ENCODE results near the gene ALDH1L1. TPM values are rescaled to one million over a fixed set of nuclear protein-coding genes. Genes with fewer than 3 reads are reported as not detected.

The ALDH1L1 gene
- total and polyA plus RNA-seq, 2 of the 8 experiments (the other 6 are each of a cell fraction or from before 2014, with no cell fraction given), result 0.98 to 1.6 TPM

GRCh38 chr3:126152901-126153694 lies 27.3 kb downstream of the ALDH1L1 start (continued):
- TF ChIP-seq SAP30 (IDR thresholded peaks at IDR 0.05; ENCODE audit: insufficient read depth, insufficient replicate concordance, low read length), result no peak
- no peak for TF ChIP-seq EP300 (IDR thresholded peaks at IDR 0.05; ENCODE audit: borderline replicate concordance in 1 of 2, low read depth in 2 of 2, low read length in 2 of 2)
- TF ChIP-seq POLR2AphosphoS5 (IDR thresholded peaks at IDR 0.05; ENCODE audit: low read depth, low read length), result no peak
- TF ChIP-seq USF2 (IDR thresholded peaks at IDR 0.05; ENCODE audit: low read length), result no peak
- TF ChIP-seq RNF2 (IDR thresholded peaks at IDR 0.05; ENCODE audit: borderline replicate concordance, low read depth, low read length, missing control alignments, poor library complexity, severe bottlenecking), result no peak
